Lung microvascular endothelial cell (primary cell): ENCODE measurements around the gene CUEDC2. TPM values are rescaled to one million over a fixed set of nuclear protein-coding genes. Genes with fewer than 3 reads are reported as not detected.
A peak's percentile ranks its signal among the peaks of the same experiment; 100 is the strongest.

ENCODE experiments used
- DNase-seq, 2 donors: peaks; one replicate each; pipeline versions ENCODE4 v3.0.0 to v3.0.0-alpha.2; 2010; ENCODE audit warnings: low read depth in 2 of 2
- total RNA-seq: library from RNA; depleted of rRNA; stranded (reverse); fragments of >200 nt; gene quantifications from 2 replicates; pipeline ENCODE4 v1.2.1, GENCODE V29; 2014

Gene CUEDC2
- 32.9 and 36.3 TPM in 2 replicates for total RNA-seq

- DNase-seq: peak; percentile 94 to 95
Measured at GRCh38 chr10:102432162-102432950, at the start of gene CUEDC2. CUEDC2 (minus strand) TSS chr10:102432574; CDS start chr10:102425188, 7,386 bp downstream.

GRCh38 chr10:102480396-102480795, 48.0 kb upstream of the CUEDC2 start:
- no peak for DNase-seq

GRCh38 chr10:102479651-102480050, 47.3 kb upstream of the CUEDC2 start:
- DNase-seq: no peak

GRCh38 chr10:102476466-102477141, 44.2 kb upstream of the CUEDC2 start:
- no peak for DNase-seq

GRCh38 chr10:102475451-102476040, 43.2 kb upstream of the CUEDC2 start:
- no peak for DNase-seq

- no peak for DNase-seq
Measured at GRCh38 chr10:102473445-102474331, 41.3 kb upstream of the CUEDC2 start.

- DNase-seq: no peak
Measured at GRCh38 chr10:102470579-102471546, 38.5 kb upstream of the CUEDC2 start.

- no peak for DNase-seq
Measured at GRCh38 chr10:102468683-102469082, 36.3 kb upstream of the CUEDC2 start.

GRCh38 chr10:102467971-102468438, 35.6 kb upstream of the CUEDC2 start:
- DNase-seq: no peak

- DNase-seq: no peak
Measured at GRCh38 chr10:102467318-102467717, 34.9 kb upstream of the CUEDC2 start.

- no peak for DNase-seq
Measured at GRCh38 chr10:102465466-102465865, 33.1 kb upstream of the CUEDC2 start.

GRCh38 chr10:102463983-102464382, 31.6 kb upstream of the CUEDC2 start:
- DNase-seq: no peak

GRCh38 chr10:102462512-102463054, 30.2 kb upstream of the CUEDC2 start:
- DNase-seq: no peak

- peak; percentile 65 to 87 for DNase-seq
Measured at GRCh38 chr10:102461187-102462054, 29.0 kb upstream of the CUEDC2 start.

GRCh38 chr10:102460836-102461186, 28.4 kb upstream of the CUEDC2 start:
- DNase-seq: no peak

GRCh38 chr10:102458656-102459055, 26.3 kb upstream of the CUEDC2 start:
- DNase-seq: no peak

GRCh38 chr10:102457591-102458150, 25.3 kb upstream of the CUEDC2 start:
- DNase-seq: no peak

- DNase-seq: peak in 1 of 2 donors; percentile 44
Measured at GRCh38 chr10:102455893-102456471, 23.6 kb upstream of the CUEDC2 start.
